K562 (cell line): ENCODE results near the gene CLPSL2. TPM values are rescaled to one million over a fixed set of nuclear protein-coding genes. Genes with fewer than 3 reads are reported as not detected.

Experiments used
- ATAC-seq: fragments of 200-7000 bp; cut with Tn5 transposase; 3 replicates; pipeline ENCODE4 v1.9.1; 2020; ENCODE audit warnings: moderate library complexity
- BruUV-seq: library from RNA; stranded (reverse); fragments of 400-500 nt; replicated peaks from 2 replicates; lab custom pipeline; 2021; lab: Mats Ljungman, UMichigan
- CTCF ChIA-PET: fragments of 300-600 bp; formaldehyde crosslinking; extraction: SDS; loops from one replicate; lab custom pipeline; 2021; ENCODE audit warnings: low intra/inter-chr PET ratio; lab: Yijun Ruan, JAX
- POLR2A ChIA-PET: fragments of 300-600, 350-650 bp; sonication (Branson Sonifier 250); formaldehyde crosslinking; extraction: SDS; loops from one replicate; lab custom pipeline; 2021; ENCODE audit warnings: antibody characterized with exemption, inconsistent platforms; lab: Yijun Ruan, JAX
- DNase-seq, 4 experiments: peaks; one replicate each; pipeline versions ENCODE4 v3.0.0 to v3.0.0-alpha.2; 2011 to 2018; ENCODE audit warnings: low spot score in 3 of 4, mixed read lengths in 3 of 4; ENCODE audit errors: extremely low read depth in 1 of 4
- FAIRE-seq: peaks from 2 replicates; lab custom pipeline; 2011; peaks lifted over from hg19 to GRCh38; lab: Jason Lieb, UNC
- H2AFZ ChIP-seq: 2 replicates; pipeline ENCODE4 v1.6.0; 2011; ENCODE audit warnings: low read depth, low read length, control low read depth, inconsistent platforms
- H3K27ac ChIP-seq: fragments of 200-600 bp; 3 replicates; pipeline ENCODE4 v1.8.0; 2011; ENCODE audit warnings: low read depth, mild to moderate bottlenecking, control low read depth, inconsistent platforms, low read length, moderate library complexity, mixed read lengths; ENCODE audit errors: extremely low read depth
- H3K27me3 ChIP-seq, 2 experiments: fragments of 300-600 bp in 1 of 2; 2 replicates in 1 of 2; 3 replicates in 1 of 2; pipeline versions ENCODE4 v1.6.0 to v1.8.0; 2011; ENCODE audit warnings: inconsistent platforms in 2 of 2, low read length in 2 of 2, mild to moderate bottlenecking in 1 of 2, mixed read lengths in 1 of 2, moderate library complexity in 1 of 2; ENCODE audit not compliant: control insufficient read depth in 2 of 2, insufficient read depth in 2 of 2
- H3K36me3 ChIP-seq: fragments of 300-600 bp; 3 replicates; pipeline ENCODE4 v1.8.0; 2011; ENCODE audit warnings: mild to moderate bottlenecking, low read length, inconsistent platforms; ENCODE audit not compliant: control insufficient read depth, insufficient read depth
- H3K4me1 ChIP-seq, 2 experiments: fragments of 200-600 bp in 1 of 2; replicated peaks in 1 of 2; 2 replicates in 1 of 2; 3 replicates in 1 of 2; pipeline versions ENCODE4 v1.5.1 to v1.8.0; 2011; ENCODE audit warnings: inconsistent platforms in 2 of 2, low read length in 2 of 2, mild to moderate bottlenecking in 1 of 2, mixed read lengths in 1 of 2, moderate library complexity in 1 of 2; ENCODE audit not compliant: control insufficient read depth in 2 of 2, insufficient read depth in 2 of 2
- H3K4me2 ChIP-seq: 2 replicates; pipeline ENCODE4 v1.6.1; 2011; ENCODE audit warnings: low read length, control low read depth, inconsistent platforms, mixed read lengths; ENCODE audit not compliant: insufficient read depth
- H3K4me3 ChIP-seq: fragments of 200-600 bp; sonication (generic), shearing (Covaris generic); 2 replicates; pipeline ENCODE4 v1.5.1; 2016; ENCODE audit warnings: control low read depth, inconsistent platforms
- H3K79me2 ChIP-seq: fragments of 200-600 bp; 3 replicates; pipeline ENCODE4 v1.8.0; 2011; ENCODE audit warnings: low read length, inconsistent platforms; ENCODE audit not compliant: control insufficient read depth, insufficient read depth
- H3K9ac ChIP-seq, 2 experiments: 2 replicates each; pipeline versions ENCODE4 v1.6.0 to v1.6.1; 2011; ENCODE audit warnings: low read depth in 2 of 2, low read length in 2 of 2, control low read depth in 1 of 2, inconsistent platforms in 1 of 2, mild to moderate bottlenecking in 1 of 2, mixed read lengths in 1 of 2; ENCODE audit not compliant: insufficient read depth in 1 of 2
- H3K9me1 ChIP-seq: one replicate; pipeline ENCODE4 v1.6.0; 2011; ENCODE audit warnings: inconsistent platforms, mild to moderate bottlenecking, low read length, moderate library complexity; ENCODE audit not compliant: control insufficient read depth, insufficient read depth
- H3K9me3 ChIP-seq: replicated peaks from 2 replicates; pipeline ENCODE4 v1.5.1; 2011; ENCODE audit warnings: low read depth, low read length, inconsistent platforms; ENCODE audit not compliant: control insufficient read depth, insufficient read depth
- H4K20me1 ChIP-seq: replicated peaks from 2 replicates; pipeline ENCODE4 v1.6.1; 2011; ENCODE audit warnings: low read length, inconsistent platforms, mixed read lengths; ENCODE audit not compliant: control insufficient read depth, insufficient read depth
- BHLHE40 ChIP-seq: IDR thresholded peaks from 2 replicates; pipeline ENCODE4 v1.6.1; 2011; ENCODE audit warnings: low read length, improper control_type of control experiment
- CBFA2T2 ChIP-seq: fragments of 450-650 bp; conservative IDR thresholded peaks from 2 replicates; pipeline ENCODE4 v1.6.1; 2017; ENCODE audit warnings: mild to moderate bottlenecking
- CBFA2T3 ChIP-seq: fragments of 450-650 bp; IDR thresholded peaks from 2 replicates; pipeline ENCODE4 v1.6.1; 2017
- CCAR2 ChIP-seq: fragments of 200-400 bp; formaldehyde crosslinking; IDR thresholded peaks from 2 replicates; pipeline ENCODE4 v1.6.1; 2017; ENCODE audit warnings: mild to moderate bottlenecking, low read depth, low read length
- CEBPG ChIP-seq, 3 experiments: fragments of 200-800 bp in 1 of 3; sonication (Bioruptor generic) in 1 of 3; sonication (generic) in 1 of 3; formaldehyde crosslinking in 1 of 3; IDR thresholded peaks in 2 of 3; conservative IDR thresholded peaks in 1 of 3; 2 replicates each; pipeline versions ENCODE4 v1.6.1 to v1.8.0; 2016 to 2022; ENCODE audit warnings: missing compliant biosample characterization in 2 of 3, missing genetic modification characterization in 2 of 3, mild to moderate bottlenecking in 1 of 3, missing genetic modification reagents in 1 of 3
- HMGXB4 ChIP-seq: sonication (generic); formaldehyde crosslinking; IDR thresholded peaks from 2 replicates; pipeline ENCODE4 v1.8.1; 2023; ENCODE audit warnings: mild to moderate bottlenecking, missing genetic modification reagents
- NCOA2 ChIP-seq, 2 experiments: fragments of 450-650 bp; IDR thresholded peaks; 2 replicates each; pipeline ENCODE4 v1.6.1; 2018; ENCODE audit warnings: mild to moderate bottlenecking in 2 of 2, moderate library complexity in 1 of 2; ENCODE audit not compliant: partially characterized antibody in 2 of 2
- NCOA6 ChIP-seq: fragments of 450-650 bp; IDR thresholded peaks from 2 replicates; pipeline ENCODE4 v1.6.1; 2017; ENCODE audit warnings: mild to moderate bottlenecking
- PHF21A ChIP-seq: fragments of 450-650 bp; IDR thresholded peaks from 2 replicates; pipeline ENCODE4 v1.6.1; 2017; ENCODE audit warnings: low read depth, borderline replicate concordance
- RBM22 ChIP-seq: fragments of 200-400 bp; formaldehyde crosslinking; IDR thresholded peaks from 2 replicates; pipeline ENCODE4 v1.6.1; 2018; ENCODE audit warnings: low read length, low read depth; ENCODE audit not compliant: poor library complexity, severe bottlenecking
- TAL1 ChIP-seq: fragments of 450-650 bp; IDR thresholded peaks from 2 replicates; pipeline ENCODE4 v1.6.1; 2016; ENCODE audit warnings: mild to moderate bottlenecking
- TRIM24 ChIP-seq, 2 experiments: fragments of 450-650 bp; IDR thresholded peaks; 2 replicates each; pipeline ENCODE4 v1.6.1; 2016
- ZFP91 ChIP-seq: sonication (generic); formaldehyde crosslinking; IDR thresholded peaks from 2 replicates; pipeline ENCODE4 v1.8.0; 2022; ENCODE audit warnings: mild to moderate bottlenecking, missing genetic modification reagents
- ZNF146 ChIP-seq: IDR thresholded peaks from one replicate; pipeline ENCODE4 v1.6.1; 2018; ENCODE audit warnings: missing compliant biosample characterization; ENCODE audit not compliant: unreplicated experiment
- ZNF175 ChIP-seq: fragments of 200-800 bp; sonication (Bioruptor generic); IDR thresholded peaks from 2 replicates; pipeline ENCODE4 v1.6.1; 2016; ENCODE audit warnings: low read depth, mild to moderate bottlenecking, missing genetic modification characterization, missing compliant biosample characterization
- ZNF184 ChIP-seq: sonication (generic); formaldehyde crosslinking; IDR thresholded peaks from 2 replicates; pipeline ENCODE4 v1.5.0; 2020; ENCODE audit warnings: missing genetic modification reagents
- ZNF347 ChIP-seq: fragments of 450-650 bp; formaldehyde crosslinking; IDR thresholded peaks from 2 replicates; pipeline ENCODE4 v1.4.0; 2020; ENCODE audit warnings: low read depth, mild to moderate bottlenecking, moderate library complexity
- ZNF75A ChIP-seq: fragments of 450-650 bp; formaldehyde crosslinking; IDR thresholded peaks from 2 replicates; pipeline ENCODE4 v1.4.0; 2020; ENCODE audit warnings: mild to moderate bottlenecking
- WGBS: fragments of 100-300 bp; shearing (Covaris generic); methylation state at CpG from one replicate; pipeline ENCODE4 v1.1.6; 2016; ENCODE audit warnings: low coverage, mixed read lengths; ENCODE audit not compliant: insufficient coverage; ENCODE audit errors: missing lambda C conversion rate; 5-methylcytosine and 5-hydroxymethylcytosine counted together
- in situ Hi-C: fragments of 300-500 bp; cut with MboI; formaldehyde crosslinking; loops from 4 replicates; pipeline ENCODE4 v1.15.0; 2018; ENCODE audit warnings: inconsistent platforms, mixed read lengths
- intact Hi-C: fragments of 100-400 bp; cut with micrococcal nuclease; formaldehyde crosslinking; loops from 2 replicates; pipeline ENCODE4 v1.14.2; 2022
- polyA plus RNA-seq, 8 experiments: library from polyadenylated mRNA; depleted of rRNA in 4 of 8; stranded (reverse) in 5 of 8; unstranded in 3 of 8; fragments of >200 nt; fragmentation: Nextera tagmentation in 2 of 8; fragmentation: Illumina TruSeq in 1 of 8; extraction: Ambion mirVana in 2 of 8; extraction: Trizol in 1 of 8; gene quantifications; 2 replicates each; pipeline versions ENCODE4 v1.2.1 to v1.2.3, GENCODE V29; 2011 to 2014; ENCODE audit warnings: inconsistent platforms in 1 of 8, missing spikeins in 1 of 8
- total RNA-seq, 7 experiments: library from RNA; depleted of rRNA in 6 of 7; stranded (reverse); fragments of >200 nt in 6 of 7; fragmentation: Illumina TruSeq in 2 of 7; extraction: Trizol in 2 of 7; gene quantifications; 2 replicates each; pipeline versions ENCODE4 v1.2.1 to v1.2.3, GENCODE V29; 2011 to 2021; ENCODE audit warnings: low replicate concordance in 1 of 7

Gene CLPSL2
- total and polyA plus RNA-seq, 9 of the 15 experiments (the other 6 are each of a cell fraction or from before 2014, with no cell fraction given) = not detected

- TF ChIP-seq HMGXB4 (CRISPR knock-in tag) = peak; percentile 87; the same call in 1 of the 2 replicates
- TF ChIP-seq NCOA6 = peak; percentile 85
- 0 out of 2 replicates have a peak, but pooled peaks have one; percentile 15 for TF ChIP-seq ZFP91 (CRISPR knock-in tag)
Observed at GRCh38 chr6:35804996-35805736, 28.8 kb downstream of the CLPSL2 start, which contains the start of gene LHFPL5 (continued).

- intact Hi-C loops = no loop called here
- Histone ChIP-seq H4K20me1 (0 out of 2 replicates have a peak, but pooled peaks cover 6% of the 10 kb centered on the region), H3K36me3 (no peaks in the 10 kb centered on the region), H3K4me2 (no peak overlapping the region), H3K27me3 (peaks cover 17 to 42% of the 10 kb centered on the region in 2 experiments), H3K4me1 (peaks cover 5 to 10% of the 10 kb centered on the region in 2 experiments), H2AFZ (no peak overlapping the region), H3K4me3 (no peak overlapping the region), H3K9me1 (peaks cover 2% of the 10 kb centered on the region), H3K27ac (no peak overlapping the region), H3K9ac (no peak overlapping the region), H3K79me2 (no peaks in the 10 kb centered on the region), H3K9me3 (no peaks in the 10 kb centered on the region)
- ATAC-seq (no peak), FAIRE-seq (no peak), DNase-seq (no peak)
- WGBS = 7% methylated on average over 3 of the region's 3 CpGs
- in situ Hi-C loops = no loop called here
- ChIA-PET POLR2A (no interaction called here), CTCF (no interaction called here)
- BruUV-seq = no TSS peak
- peak; percentile 54 for TF ChIP-seq CBFA2T2
- TF ChIP-seq TRIM24 (IDR thresholded peaks at IDR 0.05) = peak; percentile 62 to 82; a peak in 3 of 4 replicates
- no peak for TF ChIP-seq RBM22
- no peak for TF ChIP-seq ZNF75A (CRISPR knock-in tag)
- TF ChIP-seq ZNF175 (CRISPR knock-in tag) = no peak
- TF ChIP-seq TAL1 = peak; percentile 30; the same call in 1 of the 2 replicates
- no peak for TF ChIP-seq ZNF146 (CRISPR knock-in tag)
- TF ChIP-seq NCOA2 (IDR thresholded peaks at IDR 0.05; ENCODE audit: partially characterized antibody in 2 of 2) = no peak
- TF ChIP-seq CCAR2 = no peak
- no peak for TF ChIP-seq PHF21A
- peak; percentile 66 for TF ChIP-seq CBFA2T3
- TF ChIP-seq CEBPG (CRISPR knock-in tag; IDR thresholded peaks at IDR 0.05) = peak; percentile 60
- TF ChIP-seq CEBPG (tag; conservative IDR thresholded peaks at IDR 0.05 in 1 of 2, IDR thresholded peaks at IDR 0.05 in 1 of 2) = peak in 1 of 2 experiments; percentile 42; a peak in 1 of 4 replicates
- TF ChIP-seq ZNF347 = no peak
- TF ChIP-seq ZNF184 (CRISPR knock-in tag) = no peak
- TF ChIP-seq BHLHE40 = no peak
Observed at GRCh38 chr6:35808688-35809087, 32.3 kb downstream of the CLPSL2 start.
